GM23248 (cell line): Measurements from ENCODE around the gene NDEL1.

ENCODE experiments used
- EZH2 ChIP-seq: fragments of 200-600 bp; sonication (generic); IDR thresholded peaks from 2 replicates; pipeline ENCODE4 v1.6.1; 2018; ENCODE audit warnings: antibody characterized with exemption, mild to moderate bottlenecking; ENCODE audit not compliant: insufficient read depth, poor library complexity, severe bottlenecking
- EZH2phosphoT487 ChIP-seq: fragments of 200-600 bp; sonication (generic); IDR thresholded peaks from 2 replicates; pipeline ENCODE4 v1.6.1; 2018; ENCODE audit warnings: antibody characterized with exemption, moderate library complexity, mild to moderate bottlenecking, low read depth; ENCODE audit not compliant: insufficient read depth

DNA sequence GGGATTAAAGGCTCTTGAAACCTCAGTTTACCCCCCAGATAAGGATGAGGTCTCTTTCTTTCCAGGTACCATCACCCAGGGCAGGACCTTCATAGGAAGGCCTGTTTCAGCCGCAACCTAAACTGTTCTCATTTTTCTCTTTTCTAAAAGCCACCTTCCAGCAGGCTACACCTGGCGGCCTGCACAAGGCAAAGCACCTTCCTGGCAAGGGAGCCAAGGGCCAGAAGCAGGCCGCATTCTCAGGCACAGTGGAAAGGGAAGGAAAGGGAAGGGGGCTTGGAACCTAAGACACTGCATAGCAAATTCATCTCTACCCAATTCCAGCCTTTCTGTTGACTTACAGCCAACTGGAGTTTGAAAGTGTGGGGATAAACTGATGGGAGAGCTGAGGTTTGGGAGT is 8.9 kb upstream of the NDEL1 start:
- no peak for TF ChIP-seq EZH2
- no peak for TF ChIP-seq EZH2phosphoT487
